Epithelial cell of esophagus (primary cell): ENCODE results near the gene GOLGA1.
A peak's percentile ranks its signal among the peaks of the same experiment; 100 is the strongest.
"Not testable (repeated sequence)": the region's sequence is repeated elsewhere in the genome, so short reads cannot be mapped to it uniquely, and the experiment has no call there.

Experiments used
- DNase-seq: peaks from one replicate; pipeline ENCODE4 v3.0.0; 2010; ENCODE audit warnings: low read depth
- H3K4me3 ChIP-seq: 2 replicates; pipeline ENCODE4 v1.5.1; 2011; ENCODE audit warnings: mild to moderate bottlenecking, low read length, control low read depth
- CTCF ChIP-seq: IDR thresholded peaks from 2 replicates; pipeline ENCODE4 v1.5.1; 2011; ENCODE audit warnings: low read depth, mild to moderate bottlenecking, low read length, control low read depth, inconsistent platforms; ENCODE audit not compliant: insufficient read depth; ENCODE audit errors: missing control alignments

Gene GOLGA1

GRCh38 chr9:124969401-124969800 is 28.5 kb upstream of the GOLGA1 start:
- DNase-seq, result no peak
- no peak for TF ChIP-seq CTCF
- H3K4me3 ChIP-seq, result no peak overlapping the region

GRCh38 chr9:124968238-124968637 is 27.4 kb upstream of the GOLGA1 start:
- DNase-seq, result no peak
- TF ChIP-seq CTCF, result no peak

GRCh38 chr9:124965775-124966568 is 25.1 kb upstream of the GOLGA1 start:
- H3K4me3 ChIP-seq, DNase-seq: not testable (repeated sequence)

More at GRCh38 chr9:124968238-124968637, 27.4 kb upstream of the GOLGA1 start:
- H3K4me3 ChIP-seq, result no peak overlapping the region

- DNase-seq, result no peak
- no peak overlapping the region for H3K4me3 ChIP-seq
- TF ChIP-seq CTCF, result no peak
Observed at GRCh38 chr9:124964604-124965003, 23.7 kb upstream of the GOLGA1 start.

GRCh38 chr9:124964056-124964455 is 23.2 kb upstream of the GOLGA1 start:
- H3K4me3 ChIP-seq, result no peak overlapping the region
- TF ChIP-seq CTCF, result no peak
- DNase-seq, result no peak

- peak; percentile 62 for DNase-seq
Observed at GRCh38 chr9:124960409-124960752, 19.5 kb upstream of the GOLGA1 start.

GRCh38 chr9:124959671-124960408 is 19.0 kb upstream of the GOLGA1 start:
- DNase-seq, H3K4me3 ChIP-seq: not testable (repeated sequence)

More at GRCh38 chr9:124960409-124960752, 19.5 kb upstream of the GOLGA1 start:
- TF ChIP-seq CTCF, result no peak
- no peak overlapping the region for H3K4me3 ChIP-seq

GRCh38 chr9:124954255-124954654 is 13.4 kb upstream of the GOLGA1 start:
- no peak for TF ChIP-seq CTCF
- no peak for DNase-seq
- H3K4me3 ChIP-seq, result no peak overlapping the region
